H1 (cell line): ENCODE data around the gene CALM1. TPM values are rescaled to one million over a fixed set of nuclear protein-coding genes. Genes with fewer than 3 reads are reported as not detected.

ENCODE experiments used
- CTCF ChIA-PET: fragments of 300-600 bp; sonication (Branson Sonifier 250); formaldehyde crosslinking; loops from one replicate; lab custom pipeline; 2021; ENCODE audit not compliant: partially characterized antibody; lab: Charles Lee
- POLR2A ChIA-PET: fragments of 300-600 bp; sonication (Branson Sonifier 250); formaldehyde crosslinking; loops from one replicate; lab custom pipeline; 2021; ENCODE audit warnings: inconsistent platforms; ENCODE audit not compliant: partially characterized antibody; lab: Charles Lee
- DNase-seq, 2 experiments: peaks; one replicate each; pipeline versions ENCODE4 v3.0.0 to v3.0.0-alpha.2; 2010 to 2022; ENCODE audit warnings: low spot score in 2 of 2, low read depth in 1 of 2, mixed read lengths in 1 of 2
- FAIRE-seq: peaks from 2 replicates; lab custom pipeline; 2011; peaks lifted over from hg19 to GRCh38; lab: Jason Lieb, UNC
- H2AFZ ChIP-seq: 2 replicates; pipeline ENCODE4 v1.8.1; 2012; ENCODE audit warnings: low read length, inconsistent platforms
- H2AK5ac ChIP-seq: 2 replicates; pipeline ENCODE4 v1.6.1; 2013; ENCODE audit warnings: low read depth, low read length
- H2BK120ac ChIP-seq: replicated peaks from 2 replicates; pipeline ENCODE3; 2013; ENCODE audit warnings: low read depth, low read length, inconsistent platforms
- H2BK12ac ChIP-seq: 2 replicates; pipeline ENCODE4 v1.6.1; 2013; ENCODE audit warnings: low read depth, low read length
- H2BK15ac ChIP-seq: 2 replicates; pipeline ENCODE4 v1.6.1; 2013; ENCODE audit warnings: low read length
- H2BK20ac ChIP-seq: 2 replicates; pipeline ENCODE4 v1.6.1; 2013; ENCODE audit warnings: low read length
- H2BK5ac ChIP-seq: 2 replicates; pipeline ENCODE4 v1.6.1; 2013; ENCODE audit warnings: low read depth, low read length
- H3K14ac ChIP-seq: 2 replicates; pipeline ENCODE4 v1.6.1; 2013; ENCODE audit warnings: inconsistent platforms; ENCODE audit not compliant: insufficient read length
- H3K18ac ChIP-seq: 2 replicates; pipeline ENCODE4 v1.6.1; 2013; ENCODE audit warnings: low read length; ENCODE audit errors: extremely low read depth
- H3K23ac ChIP-seq: 2 replicates; pipeline ENCODE4 v1.6.1; 2013; ENCODE audit warnings: inconsistent platforms; ENCODE audit not compliant: insufficient read length
- H3K23me2 ChIP-seq: 2 replicates; pipeline ENCODE4 v1.6.1; 2013; ENCODE audit warnings: low read depth, low read length
- H3K27ac ChIP-seq: 2 replicates; pipeline ENCODE4 v1.6.1; 2011; ENCODE audit warnings: low read depth, low read length, inconsistent platforms
- H3K27me3 ChIP-seq, 4 experiments: replicated peaks in 1 of 4; 1 replicate in 1 of 4; 2 replicates in 3 of 4; pipeline versions ENCODE4 v1.6.1 to v1.8.1; 2011 to 2013; ENCODE audit warnings: low read length in 3 of 4, mild to moderate bottlenecking in 3 of 4, inconsistent platforms in 2 of 4, mixed read lengths in 2 of 4, moderate library complexity in 1 of 4; ENCODE audit not compliant: control insufficient read depth in 3 of 4, insufficient read depth in 3 of 4; ENCODE audit errors: extremely low read depth in 1 of 4
- H3K36me3 ChIP-seq, 4 experiments: 2 replicates each; pipeline versions ENCODE4 v1.6.1 to v1.8.1; 2011 to 2013; ENCODE audit warnings: mild to moderate bottlenecking in 4 of 4, low read length in 3 of 4, moderate library complexity in 2 of 4, control low read depth in 1 of 4, inconsistent platforms in 1 of 4; ENCODE audit not compliant: insufficient read depth in 4 of 4, control insufficient read depth in 2 of 4
- H3K4ac ChIP-seq: replicated peaks from 2 replicates; pipeline ENCODE3; 2013; ENCODE audit warnings: low read length, low read depth, mixed read lengths, inconsistent platforms; ENCODE audit not compliant: insufficient read length
- H3K4me1 ChIP-seq, 4 experiments: replicated peaks in 1 of 4; 1 replicate in 1 of 4; 2 replicates in 3 of 4; pipeline versions ENCODE4 v1.6.1 to v1.8.1; 2011 to 2013; ENCODE audit warnings: low read length in 3 of 4, inconsistent platforms in 2 of 4, mixed read lengths in 1 of 4; ENCODE audit not compliant: insufficient read depth in 4 of 4, control insufficient read depth in 3 of 4
- H3K4me2 ChIP-seq, 2 experiments: 2 replicates each; pipeline versions ENCODE4 v1.6.1 to v1.8.1; 2011 to 2013; ENCODE audit warnings: low read depth in 2 of 2, low read length in 2 of 2, control low read depth in 1 of 2, inconsistent platforms in 1 of 2, mild to moderate bottlenecking in 1 of 2; ENCODE audit not compliant: insufficient read depth in 1 of 2
- H3K4me3 ChIP-seq, 4 experiments: fragments of 200-600, 300-600 bp in 1 of 4; sonication (generic), shearing (Covaris generic), sonication (Bioruptor Twin) in 1 of 4; 2 replicates each; pipeline versions ENCODE4 v1.5.1 to v1.8.1; 2011 to 2016; ENCODE audit warnings: low read length in 4 of 4, low read depth in 3 of 4, control low read depth in 2 of 4, inconsistent platforms in 2 of 4, mild to moderate bottlenecking in 2 of 4, mixed read lengths in 1 of 4, moderate library complexity in 1 of 4; ENCODE audit not compliant: insufficient read depth in 2 of 4; ENCODE audit errors: extremely low read depth in 1 of 4
- H3K56ac ChIP-seq: replicated peaks from 2 replicates; pipeline ENCODE3; 2013; ENCODE audit warnings: low read depth, mild to moderate bottlenecking, mixed read lengths, low read length, inconsistent platforms; ENCODE audit not compliant: insufficient read length
- H3K79me1 ChIP-seq: 2 replicates; pipeline ENCODE4 v1.6.1; 2013; ENCODE audit warnings: low read depth, low read length, control low read depth
- H3K79me2 ChIP-seq, 2 experiments: 2 replicates each; pipeline versions ENCODE4 v1.6.1 to v1.8.1; 2012 to 2013; ENCODE audit warnings: low read length in 2 of 2, mild to moderate bottlenecking in 2 of 2, inconsistent platforms in 1 of 2; ENCODE audit not compliant: insufficient read depth in 2 of 2, control insufficient read depth in 1 of 2
- H3K9ac ChIP-seq, 4 experiments: replicated peaks in 1 of 4; 1 replicate in 1 of 4; 2 replicates in 3 of 4; pipeline versions ENCODE4 v1.6.1 to v1.8.1; 2011 to 2013; ENCODE audit warnings: low read depth in 3 of 4, low read length in 3 of 4, control low read depth in 2 of 4, mild to moderate bottlenecking in 2 of 4, moderate library complexity in 2 of 4, inconsistent platforms in 1 of 4; ENCODE audit errors: extremely low read depth in 1 of 4
- H3K9me3 ChIP-seq, 2 experiments: 2 replicates each; pipeline versions ENCODE4 v1.6.1 to v1.8.1; 2012 to 2013; ENCODE audit warnings: mild to moderate bottlenecking in 2 of 2, moderate library complexity in 2 of 2, control low read depth in 1 of 2, inconsistent platforms in 1 of 2, low read depth in 1 of 2, low read length in 1 of 2, mixed read lengths in 1 of 2; ENCODE audit not compliant: insufficient read depth in 2 of 2
- H4K20me1 ChIP-seq, 2 experiments: replicated peaks in 1 of 2; 2 replicates each; pipeline versions ENCODE3 to v1.8.1; 2011 to 2013; ENCODE audit warnings: inconsistent platforms in 2 of 2, low read length in 2 of 2, mild to moderate bottlenecking in 1 of 2; ENCODE audit not compliant: insufficient read depth in 2 of 2, control insufficient read depth in 1 of 2
- H4K5ac ChIP-seq: 2 replicates; pipeline ENCODE4 v1.6.1; 2013; ENCODE audit warnings: low read length, low read depth, mixed read lengths, inconsistent platforms; ENCODE audit not compliant: insufficient read length
- H4K8ac ChIP-seq: 2 replicates; pipeline ENCODE4 v1.8.0; 2013; ENCODE audit warnings: mild to moderate bottlenecking, moderate library complexity, low read length, inconsistent platforms; ENCODE audit not compliant: insufficient read depth; ENCODE audit errors: extremely low read depth
- H4K91ac ChIP-seq: replicated peaks from 2 replicates; pipeline ENCODE3; 2013; ENCODE audit warnings: low read length, mixed read lengths, inconsistent platforms; ENCODE audit not compliant: insufficient read length
- ATF2 ChIP-seq: IDR thresholded peaks from 2 replicates; pipeline ENCODE4 v1.6.1; 2012; ENCODE audit warnings: low read length, inconsistent platforms
- CBX8 ChIP-seq: fragments of 300-800, 300-1000 bp; sonication (generic); IDR thresholded peaks from 2 replicates; pipeline ENCODE4 v1.7.1; 2016; ENCODE audit warnings: low read depth, low read length, borderline replicate concordance
- CEBPB ChIP-seq: IDR thresholded peaks from 2 replicates; pipeline ENCODE4 v1.6.1; 2012; ENCODE audit warnings: low read depth, low read length
- RAD21 ChIP-seq, 2 experiments: IDR thresholded peaks in 1 of 2; conservative IDR thresholded peaks in 1 of 2; 2 replicates each; pipeline ENCODE4 v1.6.1; 2011; ENCODE audit warnings: low read depth in 2 of 2, low read length in 2 of 2, improper control_type of control experiment in 1 of 2, inconsistent platforms in 1 of 2, mild to moderate bottlenecking in 1 of 2, moderate library complexity in 1 of 2
- RBBP5 ChIP-seq: IDR thresholded peaks from 2 replicates; pipeline ENCODE4 v1.7.1; 2012; ENCODE audit warnings: low read depth, mild to moderate bottlenecking, inconsistent platforms, low read length, moderate library complexity, borderline replicate concordance
- RNF2 ChIP-seq: fragments of 200-900, 300-1000 bp; sonication (generic); IDR thresholded peaks from 2 replicates; pipeline ENCODE4 v1.7.1; 2016; ENCODE audit warnings: borderline replicate concordance, low read depth, mild to moderate bottlenecking, antibody characterized with exemption, low read length; ENCODE audit not compliant: poor library complexity, severe bottlenecking; ENCODE audit errors: missing control alignments
- SAP30 ChIP-seq: fragments of 300-600 bp; sonication (generic); IDR thresholded peaks from 2 replicates; pipeline ENCODE4 v1.7.1; 2012; ENCODE audit warnings: low read length, moderate library complexity, mild to moderate bottlenecking, inconsistent platforms; ENCODE audit not compliant: insufficient read depth, insufficient replicate concordance
- TAF1 ChIP-seq: IDR thresholded peaks from 2 replicates; pipeline ENCODE4 v1.6.1; 2011; ENCODE audit warnings: mild to moderate bottlenecking, low read depth, low read length
- TCF12 ChIP-seq: IDR thresholded peaks from 2 replicates; pipeline ENCODE4 v1.6.1; 2011; ENCODE audit warnings: low read depth, mild to moderate bottlenecking, low read length
- YY1 ChIP-seq: IDR thresholded peaks from 2 replicates; pipeline ENCODE4 v1.6.1; 2011; ENCODE audit warnings: low read depth, mild to moderate bottlenecking, low read length
- WGBS, 2 experiments: shearing (Covaris generic) in 1 of 2; methylation state at CpG; one replicate each; pipeline versions ENCODE4 v1.1.6 to v1.1.7; 2013 to 2015; ENCODE audit warnings: low lambda C conversion rate in 2 of 2, mixed read lengths in 2 of 2, inconsistent platforms in 1 of 2, low coverage in 1 of 2, missing lambda C conversion rate in 1 of 2; ENCODE audit not compliant: insufficient replicate concordance in 2 of 2, insufficient coverage in 1 of 2, insufficient read length in 1 of 2; ENCODE audit errors: extremely low coverage in 1 of 2, missing lambda C conversion rate in 1 of 2; 5-methylcytosine and 5-hydroxymethylcytosine counted together
- polyA plus RNA-seq, 7 experiments: library from polyadenylated mRNA; depleted of rRNA in 3 of 7; stranded (reverse) in 5 of 7; unstranded in 2 of 7; fragments of >200 nt in 5 of 7; fragments of 200-250 nt in 2 of 7; gene quantifications; 1 replicate in 5 of 7; 2 replicates in 1 of 7; 4 replicates in 1 of 7; pipeline versions ENCODE4 v1.2.1 to v1.2.3, GENCODE V29; 2011 to 2013; ENCODE audit warnings: missing spikeins in 2 of 7, mixed read lengths in 2 of 7
- total RNA-seq: library from RNA; stranded (reverse); fragmentation: NEBNext Ultra II Directional; extraction: Animal tissue kit (Norgen Biotek cat#: 25700); gene quantifications from 2 replicates; pipeline ENCODE4 v1.2.1, GENCODE V29; 2021

Gene CALM1
- total and polyA plus RNA-seq, 2 of the 8 experiments (the other 6 are each of a cell fraction or from before 2014, with no cell fraction given): 285 to 422 TPM

DNA sequence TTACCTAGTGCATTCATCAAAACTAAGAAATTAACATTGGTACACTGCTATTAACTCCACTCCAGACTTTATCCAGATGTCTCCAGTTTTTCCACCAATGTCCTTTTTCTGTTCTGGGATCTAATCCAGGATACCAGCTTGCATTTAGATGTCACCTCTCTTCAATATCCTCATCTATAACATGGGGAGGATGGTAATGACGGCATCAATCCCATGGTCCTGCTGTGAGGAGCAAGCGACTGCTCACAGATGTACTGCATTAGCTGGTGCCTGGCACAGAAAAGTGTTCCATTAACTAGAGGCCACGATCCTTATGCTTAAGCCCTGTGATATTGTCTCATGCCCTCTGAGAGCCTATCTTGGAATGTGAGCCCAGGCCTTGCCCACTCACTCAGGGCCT, 53.8 kb downstream of the CALM1 start:
- no peak for FAIRE-seq
- CTCF ChIA-PET: interaction anchor here (1.2 to 3.7 kb wide), 4 partner anchors 9 to 68 kb away, joined by 3 to 9 read pairs (median 4); no protein-coding TSS in a partner anchor
- H4K20me1 ChIP-seq: no peaks in the 10 kb centered on the region
- no peak for TF ChIP-seq YY1
- TF ChIP-seq ATF2: no peak
- no peak for TF ChIP-seq RNF2
- no peak for TF ChIP-seq SAP30
- no peak for TF ChIP-seq RAD21 (IDR thresholded peaks at IDR 0.05 in 1 of 2, conservative IDR thresholded peaks at IDR 0.05 in 1 of 2; ENCODE audit: low read depth in 2 of 2, low read length in 2 of 2)
- no peak for TF ChIP-seq RBBP5
- no peak for TF ChIP-seq CEBPB
- no peak for TF ChIP-seq CBX8
- no peak for TF ChIP-seq TCF12
- TF ChIP-seq TAF1: no peak

More for the DNA sequence above, 53.8 kb downstream of the CALM1 start:
- DNase-seq: no peak
- Histone ChIP-seq H3K18ac (no peak overlapping the region), H2BK12ac (no peak overlapping the region), H4K5ac (no peak overlapping the region), H3K14ac (no peak overlapping the region), H3K79me2 (no peaks in the 10 kb centered on the region), H2BK15ac (no peak overlapping the region), H2AK5ac (no peak overlapping the region), H2BK120ac (no peak overlapping the region), H3K23me2 (no peaks in the 10 kb centered on the region; the same call in 1 of the 2 replicates), H3K79me1 (no peaks in the 10 kb centered on the region), H3K4me1 (peaks cover 0 to 12% (median 9%) of the 10 kb centered on the region in 4 experiments; a peak in 6 of 7 replicates), H4K8ac (no peak overlapping the region), H3K27me3 (no peaks in the 10 kb centered on the region; a peak in 1 of 7 replicates), H3K36me3 (no peaks in the 10 kb centered on the region), H3K9ac (no peak overlapping the region), H2BK5ac (no peak overlapping the region), H3K23ac (no peak overlapping the region), H3K4me2 (no peak overlapping the region), H3K27ac (no peak overlapping the region), H2AFZ (no peak overlapping the region), H3K56ac (no peak overlapping the region), H3K4me3 (no peak overlapping the region), H3K9me3 (peaks cover 0 to 3% of the 10 kb centered on the region in 2 experiments; a peak in 1 of 4 replicates), H2BK20ac (no peak overlapping the region), H3K4ac (no peak overlapping the region), H4K91ac (no peak overlapping the region)
- POLR2A ChIA-PET: interaction anchor here (1.7 kb wide), 1 partner anchor 11 kb away, joined by 4 read pairs; no protein-coding TSS in a partner anchor
- 85% methylated on average over 3 of the region's 3 CpGs; no CpG with 5 or more reads in 1 of the 2 experiments for WGBS, 2 experiments
